SK-N-SH treated with all-trans-retinoic acid at 6 μM for 48 hours (cell line): Measurements from ENCODE around the gene ICE1.

Experiments used
- ARNTL ChIP-seq: fragments of 450-650 bp; formaldehyde crosslinking; IDR thresholded peaks from 2 replicates; pipeline ENCODE4 v1.5.0; 2020; ENCODE audit warnings: low read depth, mild to moderate bottlenecking, moderate library complexity, borderline replicate concordance
- BACH2 ChIP-seq: fragments of 250-450 bp; sonication (Bioruptor Pico); IDR thresholded peaks from 2 replicates; pipeline ENCODE4 v1.9.0; 2021; ENCODE audit warnings: mild to moderate bottlenecking, borderline replicate concordance
- CSDC2 ChIP-seq: fragments of 250-450 bp; sonication (Bioruptor Pico); IDR thresholded peaks from 2 replicates; pipeline ENCODE4 v1.5.0; 2020; ENCODE audit warnings: mild to moderate bottlenecking, moderate library complexity
- GLIS3 ChIP-seq: fragments of 250-450 bp; sonication (Bioruptor Pico); IDR thresholded peaks from 2 replicates; pipeline ENCODE4 v1.5.0; 2020; ENCODE audit warnings: mild to moderate bottlenecking, moderate library complexity
- RARB ChIP-seq: fragments of 250-450 bp; sonication (Bioruptor Pico); IDR thresholded peaks from 2 replicates; pipeline ENCODE4 v1.8.0; 2021; ENCODE audit warnings: mild to moderate bottlenecking, moderate library complexity
- SNAI2 ChIP-seq: fragments of 250-450 bp; sonication (Bioruptor Pico); IDR thresholded peaks from 2 replicates; pipeline ENCODE4 v1.5.0; 2020; ENCODE audit warnings: mild to moderate bottlenecking, moderate library complexity
- ZC3H10 ChIP-seq: fragments of 250-450 bp; sonication (Bioruptor Pico); IDR thresholded peaks from 2 replicates; pipeline ENCODE4 v1.5.1; 2021; ENCODE audit warnings: mild to moderate bottlenecking, moderate library complexity
- ZFP3 ChIP-seq: fragments of 250-450 bp; sonication (Bioruptor Pico); IDR thresholded peaks from 2 replicates; pipeline ENCODE4 v1.5.0; 2020; ENCODE audit warnings: mild to moderate bottlenecking, moderate library complexity
- ZFP30 ChIP-seq: fragments of 450-650 bp; formaldehyde crosslinking; IDR thresholded peaks from 2 replicates; pipeline ENCODE4 v1.5.0; 2022; ENCODE audit warnings: mild to moderate bottlenecking, moderate library complexity
- ZNF70 ChIP-seq: fragments of 450-650 bp; formaldehyde crosslinking; IDR thresholded peaks from 2 replicates; pipeline ENCODE4 v1.5.0; 2020; ENCODE audit warnings: mild to moderate bottlenecking, moderate library complexity
- ZNF8 ChIP-seq: fragments of 450-650 bp; formaldehyde crosslinking; IDR thresholded peaks from 2 replicates; pipeline ENCODE4 v1.5.0; 2020; ENCODE audit warnings: mild to moderate bottlenecking, moderate library complexity
- TF ChIP-seq, protein P1 (sequence below): fragments of 250-450 bp; sonication (Bioruptor Pico); IDR thresholded peaks from 2 replicates; pipeline ENCODE4 v1.8.0; 2020; ENCODE audit warnings: mild to moderate bottlenecking, moderate library complexity, borderline replicate concordance
- TF ChIP-seq, protein P2 (sequence below): fragments of 250-450 bp; sonication (Bioruptor Pico); IDR thresholded peaks from 2 replicates; pipeline ENCODE4 v1.5.0; 2020; ENCODE audit warnings: mild to moderate bottlenecking, moderate library complexity

DNA sequence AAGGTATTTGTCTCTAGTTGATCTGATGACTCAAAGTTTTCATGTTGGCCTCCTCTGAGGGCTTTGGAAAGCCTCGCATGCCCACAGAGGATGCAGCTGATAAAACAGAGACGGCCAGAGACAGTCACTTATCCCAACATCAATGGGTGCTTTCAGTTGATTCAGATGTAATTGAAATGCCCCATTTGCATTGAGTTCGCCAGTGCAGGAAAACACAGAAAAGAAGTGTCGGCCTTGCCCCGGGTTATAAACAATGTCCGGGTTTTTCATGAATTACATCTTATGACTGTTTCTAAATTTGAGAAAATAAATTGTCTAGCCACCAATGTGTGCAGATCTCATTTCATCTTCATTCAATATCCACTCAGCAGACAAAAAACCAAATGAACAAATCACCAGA lies 42.2 kb upstream of the ICE1 start:
- no peak for TF ChIP-seq ZC3H10 (CRISPR knock-in tag)
- TF ChIP-seq GLIS3 (CRISPR knock-in tag), result no peak
- TF ChIP-seq, protein P1, sequence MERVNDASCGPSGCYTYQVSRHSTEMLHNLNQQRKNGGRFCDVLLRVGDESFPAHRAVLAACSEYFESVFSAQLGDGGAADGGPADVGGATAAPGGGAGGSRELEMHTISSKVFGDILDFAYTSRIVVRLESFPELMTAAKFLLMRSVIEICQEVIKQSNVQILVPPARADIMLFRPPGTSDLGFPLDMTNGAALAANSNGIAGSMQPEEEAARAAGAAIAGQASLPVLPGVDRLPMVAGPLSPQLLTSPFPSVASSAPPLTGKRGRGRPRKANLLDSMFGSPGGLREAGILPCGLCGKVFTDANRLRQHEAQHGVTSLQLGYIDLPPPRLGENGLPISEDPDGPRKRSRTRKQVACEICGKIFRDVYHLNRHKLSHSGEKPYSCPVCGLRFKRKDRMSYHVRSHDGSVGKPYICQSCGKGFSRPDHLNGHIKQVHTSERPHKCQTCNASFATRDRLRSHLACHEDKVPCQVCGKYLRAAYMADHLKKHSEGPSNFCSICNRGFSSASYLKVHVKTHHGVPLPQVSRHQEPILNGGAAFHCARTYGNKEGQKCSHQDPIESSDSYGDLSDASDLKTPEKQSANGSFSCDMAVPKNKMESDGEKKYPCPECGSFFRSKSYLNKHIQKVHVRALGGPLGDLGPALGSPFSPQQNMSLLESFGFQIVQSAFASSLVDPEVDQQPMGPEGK (CRISPR knock-in tag), result no peak
- TF ChIP-seq ZFP3 (CRISPR knock-in tag), result no peak
- no peak for TF ChIP-seq ZNF70 (CRISPR knock-in tag)
- no peak for TF ChIP-seq SNAI2 (CRISPR knock-in tag)
- TF ChIP-seq CSDC2, result no peak
- no peak for TF ChIP-seq ARNTL (CRISPR knock-in tag)
- TF ChIP-seq, protein P2, sequence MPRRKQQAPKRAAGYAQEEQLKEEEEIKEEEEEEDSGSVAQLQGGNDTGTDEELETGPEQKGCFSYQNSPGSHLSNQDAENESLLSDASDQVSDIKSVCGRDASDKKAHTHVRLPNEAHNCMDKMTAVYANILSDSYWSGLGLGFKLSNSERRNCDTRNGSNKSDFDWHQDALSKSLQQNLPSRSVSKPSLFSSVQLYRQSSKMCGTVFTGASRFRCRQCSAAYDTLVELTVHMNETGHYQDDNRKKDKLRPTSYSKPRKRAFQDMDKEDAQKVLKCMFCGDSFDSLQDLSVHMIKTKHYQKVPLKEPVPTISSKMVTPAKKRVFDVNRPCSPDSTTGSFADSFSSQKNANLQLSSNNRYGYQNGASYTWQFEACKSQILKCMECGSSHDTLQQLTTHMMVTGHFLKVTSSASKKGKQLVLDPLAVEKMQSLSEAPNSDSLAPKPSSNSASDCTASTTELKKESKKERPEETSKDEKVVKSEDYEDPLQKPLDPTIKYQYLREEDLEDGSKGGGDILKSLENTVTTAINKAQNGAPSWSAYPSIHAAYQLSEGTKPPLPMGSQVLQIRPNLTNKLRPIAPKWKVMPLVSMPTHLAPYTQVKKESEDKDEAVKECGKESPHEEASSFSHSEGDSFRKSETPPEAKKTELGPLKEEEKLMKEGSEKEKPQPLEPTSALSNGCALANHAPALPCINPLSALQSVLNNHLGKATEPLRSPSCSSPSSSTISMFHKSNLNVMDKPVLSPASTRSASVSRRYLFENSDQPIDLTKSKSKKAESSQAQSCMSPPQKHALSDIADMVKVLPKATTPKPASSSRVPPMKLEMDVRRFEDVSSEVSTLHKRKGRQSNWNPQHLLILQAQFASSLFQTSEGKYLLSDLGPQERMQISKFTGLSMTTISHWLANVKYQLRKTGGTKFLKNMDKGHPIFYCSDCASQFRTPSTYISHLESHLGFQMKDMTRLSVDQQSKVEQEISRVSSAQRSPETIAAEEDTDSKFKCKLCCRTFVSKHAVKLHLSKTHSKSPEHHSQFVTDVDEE (CRISPR knock-in tag), result no peak
- no peak for TF ChIP-seq ZNF8 (CRISPR knock-in tag)
- no peak for TF ChIP-seq ZFP30 (CRISPR knock-in tag)
- TF ChIP-seq BACH2 (CRISPR knock-in tag), result no peak
- TF ChIP-seq RARB (CRISPR knock-in tag), result no peak
